ENCODE results near the gene HOXA1. TPM values are rescaled to one million over a fixed set of nuclear protein-coding genes. Genes with fewer than 3 reads are reported as not detected.

The HOXA1 gene
- polyA plus RNA-seq, 1 experiment, result 2.9 TPM

DNA sequence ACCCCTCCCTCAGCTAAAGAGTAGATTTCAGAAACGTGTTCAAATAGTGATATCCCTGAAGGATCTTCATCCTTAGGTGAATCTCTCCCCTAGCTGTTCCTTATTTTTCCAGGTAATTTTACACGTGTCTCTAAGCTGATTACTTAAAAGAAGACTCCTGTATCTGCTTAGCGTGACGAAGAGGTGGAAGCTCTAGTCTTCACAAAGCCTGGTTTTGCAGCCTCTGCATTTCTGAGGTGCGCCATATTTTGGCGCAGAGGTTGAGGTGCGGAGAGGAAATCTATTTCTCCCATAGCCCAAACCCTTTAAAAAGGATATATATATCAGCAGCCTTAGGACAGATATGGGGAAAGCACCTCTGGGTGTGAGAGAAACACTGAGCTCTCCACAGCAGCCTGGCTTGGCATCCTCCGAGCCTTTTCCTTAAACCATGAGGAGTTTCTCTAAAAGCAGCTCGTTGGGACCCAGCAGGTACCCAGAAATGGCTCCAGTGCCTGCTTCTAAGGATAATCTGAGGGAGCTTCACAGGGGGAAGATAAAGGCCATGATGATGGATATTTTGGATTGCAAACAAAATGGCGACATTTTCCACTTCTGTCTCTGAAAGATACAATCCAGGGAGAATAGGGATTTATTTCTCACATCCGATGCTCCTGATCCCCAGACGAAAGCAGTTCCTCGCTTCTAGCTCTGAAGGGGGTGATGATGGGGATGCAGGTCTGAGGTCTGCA, 9.7 kb upstream of the HOXA1 start:
- CTCF ChIA-PET, result interaction anchor here (0.5 to 2.6 kb wide), 10 partner anchors 13 to 1367 kb away, joined by 3 to 26 read pairs (median 5); partner anchors contain the start of genes HOXA4 and HOXA5
- TF ChIP-seq, protein P1, sequence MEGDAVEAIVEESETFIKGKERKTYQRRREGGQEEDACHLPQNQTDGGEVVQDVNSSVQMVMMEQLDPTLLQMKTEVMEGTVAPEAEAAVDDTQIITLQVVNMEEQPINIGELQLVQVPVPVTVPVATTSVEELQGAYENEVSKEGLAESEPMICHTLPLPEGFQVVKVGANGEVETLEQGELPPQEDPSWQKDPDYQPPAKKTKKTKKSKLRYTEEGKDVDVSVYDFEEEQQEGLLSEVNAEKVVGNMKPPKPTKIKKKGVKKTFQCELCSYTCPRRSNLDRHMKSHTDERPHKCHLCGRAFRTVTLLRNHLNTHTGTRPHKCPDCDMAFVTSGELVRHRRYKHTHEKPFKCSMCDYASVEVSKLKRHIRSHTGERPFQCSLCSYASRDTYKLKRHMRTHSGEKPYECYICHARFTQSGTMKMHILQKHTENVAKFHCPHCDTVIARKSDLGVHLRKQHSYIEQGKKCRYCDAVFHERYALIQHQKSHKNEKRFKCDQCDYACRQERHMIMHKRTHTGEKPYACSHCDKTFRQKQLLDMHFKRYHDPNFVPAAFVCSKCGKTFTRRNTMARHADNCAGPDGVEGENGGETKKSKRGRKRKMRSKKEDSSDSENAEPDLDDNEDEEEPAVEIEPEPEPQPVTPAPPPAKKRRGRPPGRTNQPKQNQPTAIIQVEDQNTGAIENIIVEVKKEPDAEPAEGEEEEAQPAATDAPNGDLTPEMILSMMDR (IDR thresholded peaks at IDR 0.05; ENCODE audit: low read depth, low read length), result no peak
- H3K27ac ChIP-seq (ENCODE audit: low read depth, low read length), result peak overlapping the region; percentile 89
- no peaks in the 10 kb centered on the region for H3K9me3 ChIP-seq (ENCODE audit: control insufficient read depth, insufficient read depth, low read length)
- POLR2A ChIA-PET, result interaction anchor here (0.6 to 3.3 kb wide), 11 partner anchors 8 to 1249 kb away, joined by 3 to 21 read pairs (median 7); partner anchors contain the start of gene HOXA5
- H3K4me3 ChIP-seq (ENCODE audit: low read depth, low read length), result peak overlapping the region; percentile 11; the same call in 1 of the 2 replicates
- no peaks in the 10 kb centered on the region for H3K27me3 ChIP-seq (ENCODE audit: control insufficient read depth, insufficient read depth, low read length)
- no peak for DNase-seq (ENCODE audit: low read depth, low spot score)

DNA sequence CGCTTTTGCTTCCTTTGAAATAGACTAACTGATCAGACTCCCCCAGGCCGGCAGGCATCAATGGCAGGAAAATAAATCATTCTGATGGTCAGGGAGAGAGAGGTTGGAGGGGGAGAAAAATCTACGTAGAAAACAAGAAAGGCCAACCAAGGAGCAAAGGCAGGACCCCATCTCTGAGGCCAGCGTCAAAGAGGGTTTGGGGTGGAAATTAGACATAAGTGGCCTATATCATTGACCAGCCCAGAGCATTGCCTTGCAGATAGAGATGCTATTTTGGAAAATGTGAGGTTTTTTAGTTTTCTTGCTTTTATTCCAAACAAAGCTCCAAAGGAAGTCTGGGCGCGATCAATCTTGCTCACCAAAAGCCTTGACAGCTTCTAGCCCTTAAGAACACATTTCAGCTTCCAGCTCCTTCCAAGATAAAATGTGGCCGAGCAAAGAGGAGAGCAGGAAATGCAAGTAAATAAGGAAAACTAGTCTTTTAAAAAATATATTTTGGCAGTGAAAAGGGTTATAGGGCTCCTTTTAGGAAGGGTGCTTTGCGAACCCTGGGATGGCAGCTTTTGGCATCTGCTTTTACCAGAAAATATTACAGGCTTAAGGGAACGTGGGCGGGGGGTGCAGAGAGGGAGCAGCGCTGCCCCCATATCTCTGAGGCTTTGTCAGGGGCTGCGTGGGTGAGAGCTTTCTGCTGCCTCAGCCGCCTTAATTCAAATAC, 8.7 kb upstream of the HOXA1 start:
- TF ChIP-seq, protein P1 (IDR thresholded peaks at IDR 0.05; ENCODE audit: low read depth, low read length), result no peak
- ChIA-PET CTCF (interaction anchor here (0.5 to 2.6 kb wide), 10 partner anchors 14 to 1366 kb away, joined by 3 to 26 read pairs (median 4); partner anchors contain the start of genes HOXA4 and HOXA5), POLR2A (interaction anchor here (0.6 to 3.3 kb wide), 9 partner anchors 7 to 1248 kb away, joined by 3 to 21 read pairs (median 9); partner anchors contain the start of gene HOXA5)
- H3K9me3 ChIP-seq (ENCODE audit: control insufficient read depth, insufficient read depth, low read length), result no peaks in the 10 kb centered on the region
- H3K27me3 ChIP-seq (ENCODE audit: control insufficient read depth, insufficient read depth, low read length), result no peaks in the 10 kb centered on the region
- H3K27ac ChIP-seq (ENCODE audit: low read depth, low read length), result peak overlapping the region; percentile 89
- DNase-seq (ENCODE audit: low read depth, low spot score), result no peak
- H3K4me3 ChIP-seq (ENCODE audit: low read depth, low read length), result peak overlapping the region; percentile 20

DNA sequence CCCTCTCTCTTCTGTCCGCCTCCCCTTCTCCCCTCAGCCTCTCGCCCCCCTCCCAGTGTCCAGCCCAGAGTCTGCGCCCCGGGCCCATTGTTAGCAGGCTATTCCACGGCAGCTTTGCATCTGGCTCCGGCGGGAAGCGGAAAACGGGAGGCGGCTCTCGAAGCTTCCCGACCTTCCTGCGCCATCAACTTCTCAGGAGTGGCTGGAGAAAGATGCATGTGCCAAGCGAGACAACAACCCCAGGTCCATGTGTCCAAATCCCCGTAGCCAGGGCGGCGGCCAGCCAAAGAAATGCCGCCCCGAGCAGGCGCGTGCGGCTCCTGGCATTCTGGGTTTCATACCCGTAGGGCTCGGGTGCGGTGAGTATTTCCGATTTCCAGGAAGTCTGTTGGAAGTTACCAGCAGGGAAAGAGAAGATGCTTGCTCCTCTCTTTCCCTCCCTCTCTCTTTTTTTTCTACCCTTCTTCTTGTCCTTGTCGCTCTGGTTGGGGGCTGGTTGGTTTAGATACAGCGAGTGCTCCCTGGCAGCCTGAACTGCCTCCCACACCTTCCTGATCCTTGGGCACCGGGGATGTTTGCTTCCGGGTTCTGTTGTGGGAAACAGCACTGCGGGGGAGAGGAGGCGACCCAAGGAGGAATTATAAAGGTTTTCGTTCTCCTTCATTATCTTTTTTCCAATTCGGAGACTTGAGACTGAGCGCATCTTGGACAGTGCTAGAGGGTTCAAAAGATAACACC, 7.9 kb upstream of the HOXA1 start:
- DNase-seq (ENCODE audit: low read depth, low spot score), result no peak
- peak overlapping the region; percentile 89 for H3K27ac ChIP-seq (ENCODE audit: low read depth, low read length)
- CTCF ChIA-PET, result interaction anchor here (0.6 to 2.6 kb wide), 2 partner anchors 249 to 250 kb away, joined by 3 to 26 read pairs; no protein-coding TSS in a partner anchor
- H3K4me3 ChIP-seq (ENCODE audit: low read depth, low read length), result peak overlapping the region; percentile 70
- POLR2A ChIA-PET, result interaction anchor here (0.7 to 3.3 kb wide), 2 partner anchors 16 to 41 kb away, joined by 3 to 21 read pairs; partner anchors contain the start of gene HOXA5
- TF ChIP-seq, protein P1 (IDR thresholded peaks at IDR 0.05; ENCODE audit: low read depth, low read length), result no peak
- H3K9me3 ChIP-seq (ENCODE audit: control insufficient read depth, insufficient read depth, low read length), result no peaks in the 10 kb centered on the region
- H3K27me3 ChIP-seq (ENCODE audit: control insufficient read depth, insufficient read depth, low read length), result no peaks in the 10 kb centered on the region

GRCh38 chr7:27102581-27103442, 7.0 kb upstream of the HOXA1 start, which contains the start of gene HOXA2:
Gene HOXA2 (minus strand): TSS chr7:27102683. CDS start chr7:27102500, 183 bp downstream.
- Histone ChIP-seq H3K27ac (ENCODE audit: low read depth, low read length) (peak within 1 kb of the TSS; percentile 93), H3K4me3 (ENCODE audit: low read depth, low read length) (peak within 1 kb of the TSS; percentile 70), H3K9me3 (ENCODE audit: control insufficient read depth, insufficient read depth, low read length) (peaks cover 4% of the 10 kb centered on the region; the same call in 1 of the 2 replicates), H3K27me3 (ENCODE audit: control insufficient read depth, insufficient read depth, low read length) (no peaks in the 10 kb centered on the region)
- ChIA-PET CTCF (interaction anchor here (0.6 kb wide), 1 partner anchor 249 kb away, joined by 3 read pairs; no protein-coding TSS in a partner anchor), POLR2A (interaction anchor here (0.7 kb wide), 1 partner anchor 17 kb away, joined by 3 read pairs; no protein-coding TSS in a partner anchor)
- DNase-seq (ENCODE audit: low read depth, low spot score), result no peak
- TF ChIP-seq, protein P1 (IDR thresholded peaks at IDR 0.05; ENCODE audit: low read depth, low read length), result no peak

All from AG04450 (cell line).